Stimulated activated naive CD4-positive, alpha-beta T cell (primary cell): ENCODE results near the gene CCNK.

Experiments used
- DNase-seq, 6 experiments: peaks; one replicate each; lab custom pipeline; 2025; lab: John Stamatoyannopoulos, UW

CCNK gene

GRCh38 chr14:99535908-99536778, 54.9 kb downstream of the CCNK start:
- no peak for DNase-seq

- no peak for DNase-seq
These were observed 56.2 kb downstream of the CCNK start for GRCh38 chr14:99537399-99537798.

GRCh38 chr14:99538275-99538674, 57.1 kb downstream of the CCNK start:
- DNase-seq = no peak

- no peak for DNase-seq
These were observed 57.5 kb downstream of the CCNK start for GRCh38 chr14:99538733-99539132.

GRCh38 chr14:99539491-99539890, 58.3 kb downstream of the CCNK start:
- DNase-seq = no peak

- DNase-seq = no peak
These were observed 59.2 kb downstream of the CCNK start for GRCh38 chr14:99540196-99541032.

- no peak for DNase-seq
These were observed 60.0 kb downstream of the CCNK start for GRCh38 chr14:99541211-99541610.

- DNase-seq = no peak
These were observed 60.7 kb downstream of the CCNK start for GRCh38 chr14:99541677-99542470.

- no peak for DNase-seq
These were observed 61.4 kb downstream of the CCNK start for GRCh38 chr14:99542566-99542965.

- DNase-seq = no peak
These were observed 62.2 kb downstream of the CCNK start for GRCh38 chr14:99543370-99543769.

- DNase-seq = no peak
These were observed 62.8 kb downstream of the CCNK start for GRCh38 chr14:99543985-99544384.

GRCh38 chr14:99544991-99545390, 63.8 kb downstream of the CCNK start:
- DNase-seq = no peak

- no peak for DNase-seq
These were observed 64.4 kb downstream of the CCNK start for GRCh38 chr14:99545586-99545985.

- DNase-seq = no peak
These were observed 65.1 kb downstream of the CCNK start for GRCh38 chr14:99546234-99546879.

- DNase-seq = no peak
These were observed 67.0 kb downstream of the CCNK start for GRCh38 chr14:99548255-99548654.

GRCh38 chr14:99548871-99549515, 67.8 kb downstream of the CCNK start:
- no peak for DNase-seq

- no peak for DNase-seq
These were observed 68.5 kb downstream of the CCNK start for GRCh38 chr14:99549684-99550083.

GRCh38 chr14:99550387-99550992, 69.3 kb downstream of the CCNK start:
- no peak for DNase-seq

GRCh38 chr14:99551034-99551922, 70.1 kb downstream of the CCNK start:
- no peak for DNase-seq
